B cell (primary cell): Measurements from ENCODE around the gene TMPRSS11A. TPM values are rescaled to one million over a fixed set of nuclear protein-coding genes. Genes with fewer than 3 reads are reported as not detected.

Experiments used
- ATAC-seq: fragments of 200-7000 bp; cut with Tn5 transposase; one replicate; pipeline ENCODE4 v1.10.0; 2021; ENCODE audit warnings: low read depth, mild to moderate bottlenecking, moderate number of reproducible peaks, moderate library complexity
- CTCF ChIA-PET: fragments of 350-600 bp; sonication (Branson Sonifier 250); formaldehyde crosslinking; loops from one replicate; lab custom pipeline; 2021; ENCODE audit warnings: antibody characterized with exemption, inconsistent platforms; lab: Charles Lee
- POLR2A ChIA-PET: fragments of 350-600 bp; sonication (Branson Sonifier 250); formaldehyde crosslinking; loops from one replicate; lab custom pipeline; 2021; ENCODE audit warnings: antibody characterized with exemption; lab: Charles Lee
- DNase-seq: peaks from one replicate; pipeline ENCODE4 v3.0.0; 2013
- H2AFZ ChIP-seq: 2 replicates; pipeline ENCODE4 v1.6.1; 2012; ENCODE audit warnings: mild to moderate bottlenecking, low read depth, low read length; ENCODE audit not compliant: insufficient read depth, poor library complexity, severe bottlenecking
- H3K27ac ChIP-seq, 2 donors: 1 replicate in 1 of 2; 2 replicates in 1 of 2; pipeline ENCODE4 v1.5.1; 2012 to 2013; ENCODE audit warnings: low read length in 2 of 2, mild to moderate bottlenecking in 2 of 2, moderate library complexity in 1 of 2
- H3K27me3 ChIP-seq, 4 experiments: fragments of 200-600 bp in 1 of 4; sonication (generic) in 1 of 4; replicated peaks in 1 of 4; 1 replicate in 2 of 4; 2 replicates in 2 of 4; pipeline versions ENCODE4 v1.6.1 to v1.7.0; 2013 to 2016; ENCODE audit warnings: low read length in 3 of 4, mild to moderate bottlenecking in 2 of 4, mixed read lengths in 1 of 4, moderate library complexity in 1 of 4; ENCODE audit not compliant: insufficient read depth in 4 of 4, control insufficient read depth in 3 of 4; ENCODE audit errors: control extremely low read depth in 1 of 4
- H3K36me3 ChIP-seq, 2 experiments: replicated peaks in 1 of 2; 1 replicate in 1 of 2; 2 replicates in 1 of 2; pipeline versions ENCODE4 v1.6.1 to v1.7.1; 2013; ENCODE audit warnings: low read length in 1 of 2; ENCODE audit not compliant: insufficient read depth in 2 of 2, control insufficient read depth in 1 of 2; ENCODE audit errors: control extremely low read depth in 1 of 2, extremely low read depth in 1 of 2
- H3K4me1 ChIP-seq, 2 donors: fragments of 200-600 bp in 1 of 2; sonication (generic) in 1 of 2; 1 replicate in 1 of 2; 2 replicates in 1 of 2; pipeline versions ENCODE4 v1.5.1 to v1.6.1; 2013 to 2017; ENCODE audit warnings: low read length in 2 of 2; ENCODE audit not compliant: control insufficient read depth in 2 of 2, insufficient read depth in 2 of 2
- H3K4me2 ChIP-seq: replicated peaks from 2 replicates; pipeline ENCODE3; 2012; ENCODE audit warnings: mild to moderate bottlenecking, low read depth, low read length; ENCODE audit not compliant: poor library complexity, severe bottlenecking
- H3K4me3 ChIP-seq, 5 experiments: fragments of 200-600 bp in 1 of 5; sonication (generic) in 1 of 5; 1 replicate in 3 of 5; 2 replicates in 2 of 5; pipeline versions ENCODE4 v1.5.1 to v1.7.0; 2011 to 2016; ENCODE audit warnings: low read length in 4 of 5, mild to moderate bottlenecking in 4 of 5, low read depth in 2 of 5, control low read depth in 1 of 5, moderate library complexity in 1 of 5; ENCODE audit not compliant: insufficient read depth in 1 of 5; ENCODE audit errors: control extremely low read depth in 1 of 5, extremely low read depth in 1 of 5
- H3K79me2 ChIP-seq: fragments of 200-600 bp; sonication (generic); one replicate; pipeline ENCODE4 v1.6.0; 2016; ENCODE audit warnings: low read length; ENCODE audit not compliant: control insufficient read depth, insufficient read depth
- H3K9ac ChIP-seq: fragments of 200-600 bp; sonication (generic); 2 replicates; pipeline ENCODE4 v1.6.1; 2017; ENCODE audit warnings: mild to moderate bottlenecking, low read length, moderate library complexity
- H3K9me3 ChIP-seq, 3 donors: one replicate each; pipeline versions ENCODE4 v1.6.1 to v1.7.1; 2013; ENCODE audit warnings: low read length in 2 of 3; ENCODE audit not compliant: control insufficient read depth in 2 of 3, insufficient read depth in 1 of 3; ENCODE audit errors: control extremely low read depth in 1 of 3
- H4K20me1 ChIP-seq: 2 replicates; pipeline ENCODE4 v1.6.0; 2012; ENCODE audit warnings: mild to moderate bottlenecking, low read length; ENCODE audit not compliant: insufficient read depth, control insufficient read depth, poor library complexity, severe bottlenecking
- H3K27ac Mint-ChIP-seq: one replicate; pipeline ENCODE4 v1.8.0; 2021; ENCODE audit warnings: mixed read lengths
- H3K27me3 Mint-ChIP-seq: one replicate; pipeline ENCODE4 v1.8.0; 2021; ENCODE audit warnings: mixed read lengths
- H3K4me1 Mint-ChIP-seq: one replicate; pipeline ENCODE4 v1.8.0; 2021; ENCODE audit warnings: mixed read lengths
- H3K4me3 Mint-ChIP-seq: one replicate; pipeline ENCODE4 v1.8.0; 2021; ENCODE audit warnings: mixed read lengths
- H3K9me3 Mint-ChIP-seq: one replicate; pipeline ENCODE4 v1.8.0; 2022; ENCODE audit warnings: mixed read lengths; ENCODE audit not compliant: insufficient read depth
- CTCF ChIP-seq: fragments of 200-600 bp; IDR thresholded peaks from one replicate; pipeline ENCODE4 v1.8.0; 2022; ENCODE audit warnings: antibody characterized with exemption, mild to moderate bottlenecking
- EZH2 ChIP-seq: IDR thresholded peaks from 2 replicates; pipeline ENCODE4 v1.6.1; 2012; ENCODE audit warnings: borderline replicate concordance, low read depth, mild to moderate bottlenecking, moderate library complexity, low read length; ENCODE audit not compliant: insufficient read depth, poor library complexity, severe bottlenecking
- WGBS: methylation state at CpG from one replicate; pipeline ENCODE4 v1.1.5; 2013; ENCODE audit warnings: missing lambda C conversion rate; ENCODE audit not compliant: insufficient coverage; 5-methylcytosine and 5-hydroxymethylcytosine counted together
- intact Hi-C: fragments of 100-400 bp; cut with micrococcal nuclease; formaldehyde crosslinking; loops from one replicate; pipeline ENCODE4 v1.10.0; 2022
- polyA plus RNA-seq: library from polyadenylated mRNA; depleted of rRNA; stranded (reverse); fragments of >200 nt; gene quantifications from 2 replicates; pipeline ENCODE4 v1.2.3, GENCODE V29; 2012
- total RNA-seq, 2 donors: library from RNA; stranded (reverse); fragments of 120-200 nt in 1 of 2; gene quantifications; 1 replicate in 1 of 2; 2 replicates in 1 of 2; pipeline versions ENCODE4 v1.2.3 to v1.2.4, GENCODE V29; 2013 to 2022

Gene TMPRSS11A
- total and polyA plus RNA-seq, 2 donors (not counting 1 experiment from before 2014, with no cell fraction given), result not detected

DNA sequence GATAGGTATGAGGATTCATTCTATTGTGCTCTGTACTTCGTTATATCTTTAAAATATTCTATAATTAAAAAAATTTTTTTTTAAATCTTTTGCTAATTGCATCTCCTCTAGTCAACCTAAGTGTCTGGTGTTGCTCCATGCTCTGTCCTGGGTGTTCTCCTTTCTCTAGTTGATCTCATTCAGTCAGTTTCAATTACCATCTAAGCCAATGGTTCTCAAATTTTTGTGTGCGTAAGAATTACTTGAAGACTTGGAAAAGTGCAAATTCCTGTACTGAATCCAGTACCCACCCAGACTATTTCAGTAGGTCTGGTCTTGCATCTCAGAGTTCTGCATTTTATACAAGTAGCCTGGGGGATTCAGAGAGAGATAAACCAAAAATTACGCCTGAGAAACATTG is 86.2 kb downstream of the TMPRSS11A start:
- 100% methylated on average over 1 of the region's 3 CpGs for WGBS
- H2AFZ ChIP-seq, result no peak overlapping the region

DNA sequence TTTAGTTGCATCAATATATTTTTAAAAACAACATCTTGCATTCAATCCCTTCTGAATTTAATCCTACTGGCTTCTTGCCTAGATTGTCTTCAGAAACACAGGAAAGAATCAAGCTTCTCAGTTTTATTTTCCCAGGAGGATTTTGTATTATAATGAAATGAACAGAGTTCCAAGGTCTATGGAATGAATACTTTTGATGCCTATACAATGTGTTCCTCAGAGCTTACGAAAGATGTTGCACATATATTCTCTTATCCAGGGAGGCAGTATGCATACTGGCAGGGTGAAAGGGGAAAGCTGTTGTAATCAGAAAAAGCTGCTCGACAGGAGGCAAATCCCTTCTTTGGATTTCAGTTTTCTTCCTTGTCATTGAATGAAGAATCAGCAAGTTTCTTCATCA is 88.3 kb downstream of the TMPRSS11A start:
- Histone ChIP-seq H3K4me3 (no peak overlapping the region), H3K27me3 (no peaks in the 10 kb centered on the region), H3K27ac (no peak overlapping the region), H3K9me3 (no peaks in the 10 kb centered on the region), H3K4me2 (no peak overlapping the region), H3K9ac (no peak overlapping the region), H3K79me2 (no peaks in the 10 kb centered on the region), H3K36me3 (no peaks in the 10 kb centered on the region), H3K4me1 (no peaks in the 10 kb centered on the region), H4K20me1 (no peaks in the 10 kb centered on the region), H2AFZ (no peak overlapping the region)
- ATAC-seq (no peak), DNase-seq (no peak)
- Mint-ChIP-seq H3K27ac (no peak overlapping the region), H3K4me1 (no peaks in the 10 kb centered on the region), H3K9me3 (no peaks in the 10 kb centered on the region), H3K4me3 (no peak overlapping the region), H3K27me3 (no peaks in the 10 kb centered on the region)
- no CpG with 5 or more reads among the region's 2 CpGs for WGBS
- ChIA-PET POLR2A (no interaction called here), CTCF (no interaction called here)
- intact Hi-C loops, result no loop called here
- TF ChIP-seq EZH2, result no peak
- TF ChIP-seq CTCF, result no peak

More for the DNA sequence above, 86.2 kb downstream of the TMPRSS11A start:
- CTCF ChIA-PET, result no interaction called here
- ATAC-seq, result no peak
- no peaks in the 10 kb centered on the region for H4K20me1 ChIP-seq
- intact Hi-C loops, result no loop called here
- no peaks in the 10 kb centered on the region for H3K27me3 ChIP-seq
- H3K36me3 ChIP-seq, result no peaks in the 10 kb centered on the region
- no peak for TF ChIP-seq CTCF
- H3K4me2 ChIP-seq, result no peak overlapping the region
- no peak overlapping the region for H3K27ac ChIP-seq
- H3K27ac Mint-ChIP-seq, result no peak overlapping the region
- POLR2A ChIA-PET, result no interaction called here
- H3K79me2 ChIP-seq, result no peaks in the 10 kb centered on the region
- DNase-seq, result no peak
- no peaks in the 10 kb centered on the region for H3K9me3 Mint-ChIP-seq
- H3K4me1 Mint-ChIP-seq, result no peaks in the 10 kb centered on the region
- H3K27me3 Mint-ChIP-seq, result no peaks in the 10 kb centered on the region
- no peak overlapping the region for H3K4me3 Mint-ChIP-seq
- H3K4me1 ChIP-seq, result no peaks in the 10 kb centered on the region
- no peak overlapping the region for H3K9ac ChIP-seq
- H3K9me3 ChIP-seq, result no peaks in the 10 kb centered on the region
- H3K4me3 ChIP-seq, result no peak overlapping the region
